NCI-H774 (cell line): ENCODE measurements around the gene PRR5L.
"Not testable (repeated sequence)": the region's sequence is repeated elsewhere in the genome, so short reads cannot be mapped to it uniquely, and the experiment has no call there.

Source experiments
- DNase-seq: peaks from one replicate; lab custom pipeline; 2025; lab: John Stamatoyannopoulos, UW

Gene PRR5L

GRCh38 chr11:36499315-36499714, 203.2 kb downstream of the PRR5L start:
- DNase-seq: no peak

DNA sequence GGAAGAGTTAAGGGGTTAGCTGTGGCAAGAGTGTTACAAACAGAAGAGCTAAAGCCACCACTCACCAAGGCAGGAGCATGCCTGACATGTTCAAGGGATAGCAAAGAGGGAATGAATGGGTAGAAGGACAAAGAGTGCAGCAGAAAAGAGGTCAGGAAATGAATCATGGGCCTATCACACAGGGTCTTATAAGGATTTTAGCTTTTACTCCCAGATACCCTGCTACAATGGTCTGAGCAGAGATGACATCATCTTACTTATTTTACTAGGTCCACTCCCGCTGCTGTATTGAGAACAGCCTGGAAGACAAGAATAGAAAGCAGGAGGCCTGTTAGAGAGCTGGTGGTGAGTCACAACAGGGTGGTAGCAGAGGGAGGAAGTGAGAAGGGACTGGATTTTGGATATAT, 204.2 kb downstream of the PRR5L start:
- no peak for DNase-seq

GRCh38 chr11:36501236-36501635, 205.1 kb downstream of the PRR5L start:
- no peak for DNase-seq

- DNase-seq: no peak
Measured at GRCh38 chr11:36507824-36508489, 211.9 kb downstream of the PRR5L start.

- no peak for DNase-seq
Measured at GRCh38 chr11:36508743-36509142, 212.7 kb downstream of the PRR5L start.

DNA sequence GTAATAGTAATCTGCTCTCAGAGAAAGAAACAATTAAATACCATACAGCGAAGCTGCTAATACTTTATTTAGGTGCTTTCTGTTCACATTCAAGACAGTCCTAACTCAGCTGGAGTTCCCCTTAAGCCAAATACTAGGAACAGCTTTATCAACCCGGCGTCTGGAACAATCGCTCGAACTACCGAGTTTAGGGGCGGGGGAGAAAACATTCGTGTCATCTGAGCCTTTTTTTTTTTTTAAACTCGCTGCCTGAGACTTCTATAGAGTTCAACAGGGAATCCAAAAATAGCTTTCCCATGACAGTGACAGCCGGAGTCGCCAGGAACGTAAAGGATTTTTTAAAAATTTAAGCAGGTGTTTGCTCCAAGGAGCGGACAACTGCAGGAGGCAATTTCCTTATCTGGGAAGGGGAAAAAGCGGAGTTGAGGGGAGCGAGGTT, 213.1 kb downstream of the PRR5L start:
- DNase-seq: no peak

DNA sequence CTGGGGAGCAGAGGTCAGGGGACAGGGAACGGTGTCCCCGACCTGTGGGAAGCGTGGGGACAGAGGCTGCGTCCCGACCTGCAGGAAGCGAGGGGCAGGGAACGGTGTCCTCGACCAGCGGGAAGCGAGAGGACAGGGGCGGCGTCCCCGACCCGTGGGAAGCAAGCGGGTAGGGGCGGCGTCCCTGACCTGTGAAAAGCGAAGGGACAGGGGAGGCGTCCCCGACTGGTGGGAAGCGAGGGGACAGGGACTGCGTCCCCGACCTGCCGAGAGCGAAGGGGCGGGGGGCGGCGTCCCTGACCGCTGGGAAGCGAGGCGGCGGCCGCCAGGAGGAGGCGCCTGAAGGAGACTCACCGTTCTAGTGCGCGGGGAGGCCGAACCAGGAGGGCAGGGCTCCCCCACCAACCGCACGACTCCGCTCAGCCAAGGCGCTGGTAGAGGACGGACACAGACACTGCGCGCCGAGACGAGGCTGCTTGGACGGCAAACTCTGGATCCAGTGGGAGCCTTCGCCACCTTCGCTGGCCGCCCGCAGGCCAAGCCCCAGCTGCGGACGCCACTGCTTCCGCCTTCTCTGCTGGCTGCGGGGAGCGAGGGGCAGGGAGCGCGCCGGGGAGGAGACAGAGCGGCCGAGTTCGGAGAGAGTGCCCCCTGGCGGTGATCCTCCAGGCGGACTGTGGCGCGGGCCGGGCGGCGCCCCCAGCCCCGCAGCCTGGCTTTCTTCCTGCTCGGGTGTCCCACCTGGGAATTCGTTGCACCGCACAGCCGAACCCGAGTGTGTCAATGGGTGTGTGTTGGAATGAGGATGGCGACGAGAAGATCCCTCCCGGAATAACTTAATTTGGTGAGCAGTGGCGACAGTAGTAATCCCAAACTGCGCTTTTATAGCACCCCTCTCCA, 213.9 kb downstream of the PRR5L start, which contains the start of gene TRAF6:
TSS of gene TRAF6 (minus strand) at position 579 of the 900 bp plus-strand sequence. CDS start 8,757 bp downstream, outside the sequence.
- DNase-seq: peak; percentile 80

DNA sequence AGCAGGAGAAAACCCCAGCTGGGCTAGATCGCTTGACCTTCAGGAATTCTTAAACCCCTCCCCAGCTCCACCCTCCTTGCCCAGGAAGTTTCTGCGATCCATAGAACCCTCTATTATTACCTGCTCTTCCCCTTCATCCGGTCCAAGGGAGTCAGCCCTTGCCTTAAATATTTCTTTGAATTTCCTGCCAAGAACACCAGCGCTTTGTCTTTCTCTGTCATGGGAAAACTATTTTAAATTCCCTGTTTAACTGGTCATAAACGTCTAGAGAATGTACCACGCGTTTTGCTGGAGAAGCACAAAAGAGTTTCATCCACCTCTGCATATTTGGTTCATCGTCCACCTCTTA, 214.5 kb downstream of the PRR5L start:
- DNase-seq: no peak

- DNase-seq: not testable (repeated sequence)
Measured at GRCh38 chr11:36511062-36511461, 215.0 kb downstream of the PRR5L start.

DNA sequence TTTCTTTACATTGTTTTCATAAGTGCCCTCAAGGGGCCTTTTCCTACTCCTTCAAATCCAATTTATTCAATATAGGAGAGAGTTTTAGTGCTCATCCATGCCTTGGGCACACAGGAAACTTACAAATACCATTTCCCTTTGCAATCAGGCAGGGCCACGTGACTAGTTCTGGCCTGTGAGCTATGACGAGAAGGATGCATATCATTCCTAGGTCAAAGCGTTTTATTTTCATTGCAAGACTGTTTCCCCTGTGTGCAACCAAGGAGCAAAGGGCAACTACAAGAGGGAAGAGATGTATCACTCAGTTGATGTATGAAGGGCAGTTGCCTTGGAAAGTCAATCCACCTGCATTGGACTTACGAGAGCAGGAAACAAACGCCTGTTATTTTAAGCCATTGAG, 215.9 kb downstream of the PRR5L start:
- no peak for DNase-seq

DNA sequence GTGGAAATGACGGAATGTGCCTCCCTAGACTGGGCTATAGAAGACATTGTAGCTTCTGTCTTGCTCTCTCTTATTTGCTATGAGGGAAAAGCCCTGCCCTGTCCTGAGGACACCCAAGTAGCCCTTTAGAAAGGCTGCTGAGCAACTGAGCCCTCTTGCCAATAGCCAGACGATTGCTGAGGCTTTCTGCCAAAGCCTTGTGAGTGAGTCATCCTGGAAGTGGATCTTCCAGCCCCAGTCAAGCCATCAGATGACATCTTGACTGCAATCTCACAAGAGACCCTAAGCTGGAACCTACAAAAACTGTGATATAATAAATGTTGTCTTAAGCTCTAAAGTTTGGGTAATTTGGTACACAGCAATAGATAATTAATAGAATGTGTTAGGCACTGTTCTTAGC, 217.9 kb downstream of the PRR5L start:
- DNase-seq: no peak
